HG03060 (cell line): ENCODE data around the gene CA9.

Source experiments
- ATAC-seq: cut with Tn5 transposase; IDR thresholded peaks from one replicate; pipeline ENCODE4 v1.9.1; 2021; ENCODE audit warnings: low read depth, moderate number of reproducible peaks; ENCODE audit not compliant: unreplicated experiment

CA9 gene

DNA sequence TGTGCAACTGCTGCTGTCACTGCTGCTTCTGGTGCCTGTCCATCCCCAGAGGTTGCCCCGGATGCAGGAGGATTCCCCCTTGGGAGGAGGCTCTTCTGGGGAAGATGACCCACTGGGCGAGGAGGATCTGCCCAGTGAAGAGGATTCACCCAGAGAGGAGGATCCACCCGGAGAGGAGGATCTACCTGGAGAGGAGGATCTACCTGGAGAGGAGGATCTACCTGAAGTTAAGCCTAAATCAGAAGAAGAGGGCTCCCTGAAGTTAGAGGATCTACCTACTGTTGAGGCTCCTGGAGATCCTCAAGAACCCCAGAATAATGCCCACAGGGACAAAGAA is 265 bp downstream of the CA9 start:
- ATAC-seq: no peak

DNA sequence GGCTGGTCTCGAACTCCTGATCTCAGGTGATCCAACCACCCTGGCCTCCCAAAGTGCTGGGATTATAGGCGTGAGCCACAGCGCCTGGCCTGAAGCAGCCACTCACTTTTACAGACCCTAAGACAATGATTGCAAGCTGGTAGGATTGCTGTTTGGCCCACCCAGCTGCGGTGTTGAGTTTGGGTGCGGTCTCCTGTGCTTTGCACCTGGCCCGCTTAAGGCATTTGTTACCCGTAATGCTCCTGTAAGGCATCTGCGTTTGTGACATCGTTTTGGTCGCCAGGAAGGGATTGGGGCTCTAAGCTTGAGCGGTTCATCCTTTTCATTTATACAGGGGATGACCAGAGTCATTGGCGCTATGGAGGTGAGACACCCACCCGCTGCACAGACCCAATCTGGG is 1.5 kb downstream of the CA9 start:
- ATAC-seq: no peak

DNA sequence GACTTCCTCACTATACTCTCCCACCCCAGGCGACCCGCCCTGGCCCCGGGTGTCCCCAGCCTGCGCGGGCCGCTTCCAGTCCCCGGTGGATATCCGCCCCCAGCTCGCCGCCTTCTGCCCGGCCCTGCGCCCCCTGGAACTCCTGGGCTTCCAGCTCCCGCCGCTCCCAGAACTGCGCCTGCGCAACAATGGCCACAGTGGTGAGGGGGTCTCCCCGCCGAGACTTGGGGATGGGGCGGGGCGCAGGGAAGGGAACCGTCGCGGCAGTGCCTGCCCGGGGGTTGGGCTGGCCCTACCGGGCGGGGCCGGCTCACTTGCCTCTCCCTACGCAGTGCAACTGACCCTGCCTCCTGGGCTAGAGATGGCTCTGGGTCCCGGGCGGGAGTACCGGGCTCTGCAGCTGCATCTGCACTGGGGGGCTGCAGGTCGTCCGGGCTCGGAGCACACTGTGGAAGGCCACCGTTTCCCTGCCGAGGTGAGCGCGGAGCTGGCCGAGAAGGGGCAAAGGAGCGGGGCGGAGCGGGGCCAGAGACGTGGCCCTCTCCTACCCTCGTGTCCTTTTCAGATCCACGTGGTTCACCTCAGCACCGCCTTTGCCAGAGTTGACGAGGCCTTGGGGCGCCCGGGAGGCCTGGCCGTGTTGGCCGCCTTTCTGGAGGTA is 2.1 kb downstream of the CA9 start:
- ATAC-seq: no peak

- no peak for ATAC-seq
Measured at GRCh38 chr9:35679091-35679490, 5.4 kb downstream of the CA9 start.

- no peak for ATAC-seq
Measured at GRCh38 chr9:35679766-35680330, 6.1 kb downstream of the CA9 start.

DNA sequence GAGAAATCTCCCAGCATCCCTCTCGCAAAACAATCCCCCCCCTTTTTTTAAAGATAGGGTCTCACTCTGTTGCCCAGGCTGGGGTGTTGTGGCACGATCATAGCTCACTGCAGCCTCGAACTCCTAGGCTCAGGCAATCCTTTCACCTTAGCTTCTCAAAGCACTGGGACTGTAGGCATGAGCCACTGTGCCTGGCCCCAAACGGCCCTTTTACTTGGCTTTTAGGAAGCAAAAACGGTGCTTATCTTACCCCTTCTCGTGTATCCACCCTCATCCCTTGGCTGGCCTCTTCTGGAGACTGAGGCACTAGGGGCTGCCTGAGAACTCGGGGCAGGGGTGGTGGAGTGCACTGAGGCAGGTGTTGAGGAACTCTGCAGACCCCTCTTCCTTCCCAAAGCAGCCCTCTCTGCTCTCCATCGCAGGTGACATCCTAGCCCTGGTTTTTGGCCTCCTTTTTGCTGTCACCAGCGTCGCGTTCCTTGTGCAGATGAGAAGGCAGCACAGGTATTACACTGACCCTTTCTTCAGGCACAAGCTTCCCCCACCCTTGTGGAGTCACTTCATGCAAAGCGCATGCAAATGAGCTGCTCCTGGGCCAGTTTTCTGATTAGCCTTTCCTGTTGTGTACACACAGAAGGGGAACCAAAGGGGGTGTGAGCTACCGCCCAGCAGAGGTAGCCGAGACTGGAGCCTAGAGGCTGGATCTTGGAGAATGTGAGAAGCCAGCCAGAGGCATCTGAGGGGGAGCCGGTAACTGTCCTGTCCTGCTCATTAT is 6.8 kb downstream of the CA9 start:
- ATAC-seq: no peak

- no peak for ATAC-seq
Measured at GRCh38 chr9:35681341-35682002, 7.7 kb downstream of the CA9 start.

DNA sequence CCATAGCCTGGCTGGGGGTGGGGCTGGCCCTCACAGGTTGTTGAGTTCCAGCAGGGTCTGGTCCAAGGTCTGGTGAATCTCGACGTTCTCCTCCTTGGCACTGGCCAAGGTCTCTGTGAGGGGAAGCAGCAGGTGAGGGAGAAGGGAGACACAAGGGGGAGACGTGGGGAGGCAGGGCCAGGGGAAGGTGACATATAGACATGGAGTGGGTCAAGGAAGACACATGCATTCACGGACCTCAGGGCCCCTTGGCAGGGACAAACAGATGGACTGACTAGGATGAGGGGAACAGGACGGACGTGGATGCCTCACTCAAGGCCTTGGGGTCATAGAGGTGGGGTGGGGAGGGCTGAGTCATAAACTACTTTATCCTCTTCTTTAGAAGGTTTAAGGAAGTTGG is 8.3 kb downstream of the CA9 start:
- no peak for ATAC-seq

DNA sequence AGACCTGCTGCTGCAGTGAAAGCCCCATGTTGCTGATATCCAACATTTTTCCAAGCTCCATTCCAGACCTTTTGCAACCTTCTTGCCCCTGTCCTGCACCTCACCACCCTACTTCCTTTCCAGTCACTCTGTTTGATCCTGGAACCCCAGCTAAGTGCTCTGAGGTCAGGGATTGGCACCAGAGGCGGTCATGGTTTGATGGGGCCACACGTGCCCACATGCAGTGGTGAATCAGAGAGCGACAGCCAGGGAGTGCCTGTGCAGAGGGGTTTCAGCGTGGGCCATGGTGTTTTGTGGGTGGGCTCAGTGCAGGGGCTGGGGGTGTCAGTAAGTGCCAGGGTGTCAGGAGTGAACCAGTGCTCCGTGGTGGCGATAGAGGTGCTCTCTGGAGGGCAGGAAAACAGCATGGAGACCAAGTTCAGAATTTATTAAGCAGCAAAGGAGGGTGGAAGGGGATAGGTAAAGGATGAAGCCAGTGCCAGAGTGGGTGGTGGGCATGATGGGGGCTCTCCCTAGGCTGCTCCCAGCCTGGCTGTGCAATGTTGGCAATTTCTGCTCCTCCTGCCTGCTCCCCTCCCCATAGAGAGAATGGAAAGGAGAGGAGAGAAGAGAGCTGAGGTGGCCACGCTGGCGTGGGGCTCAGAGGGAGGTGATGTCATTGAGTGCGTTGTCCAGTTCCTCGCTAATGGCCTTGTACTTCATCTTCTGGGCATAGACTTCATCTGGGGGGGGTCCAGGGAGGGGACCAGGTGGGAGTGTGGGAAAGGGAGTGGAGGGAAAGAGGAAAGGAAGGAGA is 9.0 kb downstream of the CA9 start:
- no peak for ATAC-seq

DNA sequence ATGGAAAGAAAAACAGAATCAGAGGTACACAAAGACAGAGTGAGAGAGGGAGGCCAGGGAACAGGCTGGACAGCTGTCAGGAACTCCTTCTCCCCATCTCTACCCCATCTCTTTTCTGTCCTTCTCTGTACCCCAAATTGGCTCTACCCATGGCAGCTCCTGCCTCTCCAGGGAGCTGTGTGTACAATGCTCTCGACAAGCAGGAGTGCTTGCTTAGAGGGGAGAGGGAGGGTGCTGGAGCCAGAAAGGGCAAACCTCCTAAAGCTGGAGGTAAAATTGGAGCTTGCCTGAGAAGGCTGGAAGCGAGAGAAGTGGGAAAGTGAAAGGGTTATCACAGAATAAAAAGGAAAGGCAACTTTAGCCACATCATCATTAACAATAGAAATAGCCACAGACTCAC is 9.6 kb downstream of the CA9 start:
- ATAC-seq: no peak

GRCh38 chr9:35684921-35685320 is 11.2 kb downstream of the CA9 start:
- ATAC-seq: no peak

GRCh38 chr9:35685506-35685905 is 11.8 kb downstream of the CA9 start:
- ATAC-seq: no peak

DNA sequence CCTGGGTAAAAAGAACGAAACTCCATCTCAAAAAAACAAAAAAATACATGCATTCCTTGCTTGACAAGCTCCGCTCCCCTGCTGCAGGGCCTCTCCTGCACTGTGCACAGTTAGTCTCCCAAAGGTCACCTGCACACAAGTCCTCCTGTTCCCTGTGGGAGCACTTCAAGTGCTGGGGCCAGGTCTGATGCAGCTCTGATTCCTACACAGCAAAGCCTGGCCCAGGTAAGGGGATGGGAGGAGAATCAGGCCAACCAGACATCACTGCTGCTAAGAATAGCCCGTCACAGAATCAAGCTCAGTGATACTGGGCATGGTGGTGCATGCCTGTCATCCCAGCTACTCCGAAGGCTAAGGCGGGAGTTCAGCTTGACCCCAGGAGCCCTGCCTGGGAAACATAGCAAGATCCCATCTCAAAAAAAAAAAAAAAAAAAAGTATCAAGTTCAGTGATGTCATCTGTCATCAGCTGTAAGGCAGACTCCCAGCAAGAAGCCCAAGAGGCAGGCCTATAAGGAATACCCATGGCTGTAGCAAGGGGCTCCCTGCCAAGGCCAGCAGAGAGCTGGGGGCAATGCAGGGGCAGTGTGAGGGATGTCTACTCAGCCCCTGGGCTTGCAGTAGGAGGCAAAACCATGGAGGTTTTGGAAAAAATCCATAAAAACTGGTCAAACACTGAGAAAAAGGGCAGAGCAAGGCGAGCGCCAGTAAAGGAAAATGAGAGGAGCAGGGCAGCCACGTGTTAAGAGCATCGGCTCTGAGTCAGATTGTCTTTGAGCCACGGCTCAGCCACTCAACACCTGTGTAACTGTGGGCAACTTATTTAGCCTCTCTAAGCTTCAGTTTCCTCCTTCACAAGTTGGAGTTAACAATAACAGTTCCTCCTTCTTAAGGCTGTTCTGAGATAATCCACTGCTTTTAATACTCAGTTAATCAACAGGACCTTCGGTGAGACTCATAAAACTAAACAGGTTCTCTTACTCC is 12.8 kb downstream of the CA9 start:
- ATAC-seq: no peak

- no peak for ATAC-seq
Measured at GRCh38 chr9:35687306-35687705, 13.6 kb downstream of the CA9 start.

- ATAC-seq: no peak
Measured at GRCh38 chr9:35687972-35688557, 14.3 kb downstream of the CA9 start.

DNA sequence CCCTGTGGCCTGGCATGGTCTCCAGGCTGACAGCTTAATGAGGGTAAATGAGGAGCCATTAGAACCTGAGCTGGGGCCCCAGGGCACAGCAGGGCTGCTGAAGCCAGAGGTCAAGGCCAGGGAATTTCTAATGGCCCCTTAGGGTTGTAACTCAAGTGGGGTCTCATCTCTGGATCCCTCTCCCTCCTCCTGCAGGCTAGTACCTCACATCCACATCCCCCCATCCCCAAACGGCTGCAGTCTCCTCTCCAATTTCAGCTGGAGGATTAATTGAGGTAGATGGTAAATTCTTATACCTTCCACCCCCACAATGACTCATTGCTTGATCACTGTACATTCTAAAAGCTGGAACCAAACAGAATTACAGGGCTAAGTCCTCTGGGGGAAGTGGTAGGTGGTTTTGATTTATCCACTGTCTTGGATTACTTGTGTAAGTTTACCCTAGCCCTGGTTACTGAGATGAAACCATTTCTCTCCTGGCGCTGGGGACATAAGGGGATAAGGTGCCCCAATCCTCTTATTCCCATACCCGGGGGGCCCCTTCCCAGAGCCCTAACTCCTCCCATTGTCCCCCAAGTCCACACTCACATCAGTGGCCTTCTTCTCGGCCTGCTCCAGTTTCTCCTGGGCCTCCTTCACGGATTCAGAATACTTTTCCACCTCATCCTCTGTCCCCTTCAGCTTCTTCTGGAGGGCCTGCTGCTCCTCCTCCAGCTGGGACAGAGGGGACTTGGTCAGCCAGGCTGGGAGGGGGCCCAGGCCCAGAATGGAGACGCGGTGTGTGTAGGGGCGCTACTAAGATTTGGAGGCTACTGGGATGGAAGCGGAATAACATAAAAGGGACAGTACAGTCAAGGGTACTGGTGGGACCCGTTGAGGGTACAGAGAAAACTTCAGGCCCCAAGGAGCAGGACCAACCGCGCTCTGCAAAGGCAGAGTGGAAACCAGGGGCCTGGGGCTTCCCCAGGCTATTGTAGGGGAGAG is 15.1 kb downstream of the CA9 start:
- ATAC-seq: no peak

GRCh38 chr9:35689542-35690293 is 16.0 kb downstream of the CA9 start, which contains the start of gene TPM2:
Gene TPM2, minus strand, starts transcription at chr9:35689925. Its CDS starts 108 bp downstream, at chr9:35689817.
- ATAC-seq: no peak
